Suppressor macrophage treated with lipopolysaccharide for 4 hours (primary cell): ENCODE results near the gene NTN5.
A peak's percentile ranks its signal among the peaks of the same experiment; 100 is the strongest.
"Not testable (repeated sequence)": the region's sequence is repeated elsewhere in the genome, so short reads cannot be mapped to it uniquely, and the experiment has no call there.

Experiments
- DNase-seq: peaks from one replicate; pipeline ENCODE4 v3.0.0-alpha.2; 2020

NTN5 gene

GRCh38 chr19:48669903-48670668, 2.7 kb downstream of the NTN5 start:
- no peak for DNase-seq

- no peak for DNase-seq
These were observed 4.1 kb downstream of the NTN5 start for GRCh38 chr19:48668761-48669160.

- DNase-seq: no peak
These were observed 4.5 kb downstream of the NTN5 start for GRCh38 chr19:48668332-48668731.

GRCh38 chr19:48665786-48666185, 7.0 kb downstream of the NTN5 start:
- no peak for DNase-seq

- DNase-seq: no peak
These were observed 8.3 kb downstream of the NTN5 start for GRCh38 chr19:48664476-48664875.

GRCh38 chr19:48663667-48664066, 9.2 kb downstream of the NTN5 start:
- no peak for DNase-seq

- no peak for DNase-seq
These were observed 11.1 kb downstream of the NTN5 start for GRCh38 chr19:48661711-48662090.

GRCh38 chr19:48660852-48661710, 11.7 kb downstream of the NTN5 start:
- DNase-seq: peak; percentile 94

GRCh38 chr19:48659768-48660167, 13.0 kb downstream of the NTN5 start:
- DNase-seq: peak; percentile 45

GRCh38 chr19:48658483-48658882, 14.3 kb downstream of the NTN5 start:
- DNase-seq: no peak

GRCh38 chr19:48657828-48658227, 15.0 kb downstream of the NTN5 start:
- not testable (repeated sequence) for DNase-seq

- no peak for DNase-seq
These were observed 15.9 kb downstream of the NTN5 start for GRCh38 chr19:48656840-48657474.

- DNase-seq: no peak
These were observed 18.3 kb downstream of the NTN5 start for GRCh38 chr19:48654299-48655059.

GRCh38 chr19:48651683-48652048, 21.2 kb downstream of the NTN5 start:
- no peak for DNase-seq

- no peak for DNase-seq
These were observed 21.7 kb downstream of the NTN5 start for GRCh38 chr19:48650974-48651682.

- no peak for DNase-seq
These were observed 24.7 kb downstream of the NTN5 start for GRCh38 chr19:48648134-48648533.

- DNase-seq: no peak
These were observed 26.0 kb downstream of the NTN5 start for GRCh38 chr19:48646722-48647216.

GRCh38 chr19:48646001-48646721, 26.7 kb downstream of the NTN5 start, which contains the start of gene CA11:
CA11 (minus strand) TSS chr19:48646187; CDS start chr19:48645632, 555 bp downstream.
- peak; percentile 84 for DNase-seq

GRCh38 chr19:48645620-48646000, 27.2 kb downstream of the NTN5 start:
- no peak for DNase-seq

GRCh38 chr19:48644839-48645619, 27.8 kb downstream of the NTN5 start:
- DNase-seq: peak; percentile 75
